NCI-H2196 (cell line): Measurements from ENCODE around the gene TREH.
"Not testable (repeated sequence)": the region's sequence is repeated elsewhere in the genome, so short reads cannot be mapped to it uniquely, and the experiment has no call there.

Experiments used
- DNase-seq: peaks from one replicate; lab custom pipeline; 2025; ENCODE audit not compliant: unreplicated experiment; lab: John Stamatoyannopoulos, UW

Gene TREH

GRCh38 chr11:118615282-118615975 is 64.0 kb downstream of the TREH start:
- no peak for DNase-seq

- no peak for DNase-seq
Observed at GRCh38 chr11:118614511-118614910, 64.9 kb downstream of the TREH start.

- no peak for DNase-seq
Observed at GRCh38 chr11:118612378-118612777, 67.1 kb downstream of the TREH start.

- not testable (repeated sequence) for DNase-seq
Observed at GRCh38 chr11:118611433-118611795, 68.0 kb downstream of the TREH start.

- no peak for DNase-seq
Observed at GRCh38 chr11:118610773-118611432, 68.5 kb downstream of the TREH start.

GRCh38 chr11:118610225-118610772 is 69.2 kb downstream of the TREH start:
- DNase-seq: no peak

DNA sequence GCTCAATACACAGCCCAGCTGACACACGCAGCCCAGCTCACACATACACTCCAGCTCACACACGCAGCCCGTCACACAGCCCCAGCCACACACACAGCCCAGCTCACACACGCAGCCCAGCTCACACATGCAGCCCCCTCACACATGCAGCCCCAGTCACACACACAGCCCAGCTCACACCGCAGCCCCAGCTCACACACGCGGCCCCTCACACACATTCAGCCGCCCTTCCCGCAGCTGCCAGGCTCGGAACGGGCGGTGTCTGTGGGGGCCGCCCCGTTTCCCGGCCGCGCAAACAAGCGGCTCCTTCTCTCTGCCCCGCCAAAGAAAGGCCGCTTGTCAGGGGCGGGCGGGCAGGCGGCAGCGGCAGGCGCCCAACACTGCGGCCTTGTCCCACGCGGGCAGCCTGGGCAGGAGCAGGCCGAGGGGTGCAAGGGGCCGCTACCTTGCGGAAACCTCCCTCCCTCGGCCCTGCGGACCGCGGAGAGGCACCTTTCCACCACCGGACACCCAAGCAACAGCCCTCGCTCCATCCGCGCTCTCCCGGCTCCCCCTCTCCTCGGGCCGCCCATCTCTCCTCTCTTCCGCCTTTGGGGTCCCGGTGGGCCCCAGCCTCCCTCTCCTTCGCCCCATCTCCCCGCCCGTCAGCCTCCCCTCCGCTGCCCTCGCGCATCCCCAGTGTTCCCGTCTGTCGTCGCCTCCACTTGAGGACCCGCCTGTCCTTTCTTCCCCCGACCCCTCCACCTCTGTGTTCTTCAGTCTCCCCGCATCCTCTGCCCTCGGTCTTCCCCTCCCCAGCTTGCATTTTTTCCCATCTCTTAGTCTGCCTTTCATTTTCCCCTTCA is 69.8 kb downstream of the TREH start:
- no peak for DNase-seq

DNA sequence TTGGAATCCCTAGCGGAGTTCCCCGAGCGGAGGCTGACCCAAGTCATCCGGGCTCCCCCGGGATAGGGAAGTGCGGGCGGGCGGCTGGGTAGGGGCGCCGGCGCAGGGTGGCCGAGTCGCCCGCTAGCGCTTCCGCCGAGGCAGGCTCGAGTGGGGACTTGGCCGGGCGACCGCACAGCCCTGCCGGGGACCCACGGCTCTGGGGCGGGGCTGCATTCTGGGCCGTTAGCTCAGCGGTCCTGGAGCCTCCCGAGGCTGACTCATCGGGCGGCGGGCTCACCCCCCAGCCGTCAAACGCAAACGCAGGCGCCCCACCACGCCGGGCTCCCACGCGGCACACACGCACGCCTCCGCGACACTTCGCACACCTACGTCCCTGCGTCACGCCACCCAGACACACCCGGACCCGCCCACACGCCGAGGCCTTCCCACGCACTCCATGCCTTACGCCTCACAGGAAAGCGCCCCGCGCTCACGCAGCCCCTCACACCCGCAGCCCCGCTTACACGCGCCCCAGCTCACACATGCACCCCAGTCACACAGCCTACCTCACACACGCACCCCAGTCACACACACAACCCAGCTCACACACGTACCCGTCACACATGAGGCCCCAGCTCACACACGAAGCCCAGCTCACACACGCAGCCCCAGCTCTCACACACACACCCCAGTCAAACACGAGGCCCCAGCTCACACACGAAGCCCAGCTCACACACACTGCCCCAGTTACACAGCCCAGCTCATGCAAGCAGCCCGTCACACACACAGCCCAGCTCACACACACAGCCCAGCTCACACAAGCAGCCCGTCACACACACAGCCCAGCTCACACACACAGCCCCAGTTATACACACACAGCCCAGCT is 70.9 kb downstream of the TREH start:
- DNase-seq: no peak

DNA sequence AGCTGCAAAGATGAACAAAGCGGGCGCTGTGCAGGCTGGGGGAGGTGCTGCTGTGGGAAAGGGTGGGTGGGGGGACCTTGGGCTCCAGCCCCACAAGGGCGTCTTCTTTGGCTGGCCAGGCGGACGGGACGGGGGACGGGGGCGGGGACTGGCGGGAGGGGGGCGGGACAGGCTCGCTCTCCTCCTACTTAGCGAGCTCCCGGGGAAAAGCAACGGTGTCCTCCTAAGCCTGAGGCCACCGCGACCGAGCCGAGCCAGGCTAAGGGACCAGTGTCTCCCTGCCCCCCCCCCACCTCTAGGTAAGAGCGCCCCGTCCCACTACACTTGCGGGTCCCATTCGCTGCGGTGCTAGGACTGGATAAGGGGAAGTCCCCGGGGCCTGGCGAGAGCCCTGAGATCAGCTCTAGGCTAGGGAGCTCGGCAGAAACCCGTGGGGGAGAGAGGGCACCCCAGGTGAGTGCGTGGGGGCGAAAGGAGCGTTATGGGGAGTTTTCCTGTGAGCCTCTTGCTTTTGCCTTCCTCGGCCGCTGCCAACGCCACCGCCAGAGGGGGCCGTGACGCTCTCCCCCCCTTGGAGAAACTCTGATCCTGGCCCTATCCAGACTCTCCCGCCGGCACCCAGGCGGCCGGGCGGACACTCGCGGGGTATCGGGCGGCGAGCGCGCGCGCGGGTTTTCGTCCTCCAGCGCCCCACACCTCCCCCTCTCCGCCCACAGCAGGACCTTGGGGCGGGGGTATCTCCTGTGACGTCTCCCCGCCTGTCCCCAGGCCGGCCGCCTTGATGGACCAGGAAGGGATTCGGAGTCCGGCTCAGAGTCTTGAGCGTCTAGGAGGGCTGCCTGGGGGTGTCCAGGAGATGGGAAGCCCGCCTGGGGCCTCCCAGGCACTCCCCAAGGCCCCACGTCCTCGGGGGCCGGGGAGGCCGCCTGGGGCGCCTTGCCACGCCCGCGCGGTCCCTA is 71.8 kb downstream of the TREH start, which contains the start of gene PHLDB1:
Gene PHLDB1, plus strand, starts transcription at position 215 of the 959 bp plus-strand sequence. CDS start 6,222 bp downstream, outside the sequence.
- peak; percentile 57 for DNase-seq
